HCT116 (cell line): ENCODE measurements around the gene TASP1. TPM values are rescaled to one million over a fixed set of nuclear protein-coding genes. Genes with fewer than 3 reads are reported as not detected.

ENCODE experiments used
- ATAC-seq: fragments of 200-7000 bp; cut with Tn5 transposase; 2 replicates; pipeline ENCODE4 v1.9.1; 2020; ENCODE audit warnings: mild to moderate bottlenecking, moderate library complexity
- BruUV-seq: library from RNA; stranded (reverse); fragments of 400-500 nt; replicated peaks from 2 replicates; lab custom pipeline; 2021; lab: Mats Ljungman, UMichigan
- CTCF ChIA-PET: fragments of 300-600 bp; sonication (Branson Sonifier 250); formaldehyde crosslinking; loops from one replicate; lab custom pipeline; 2021; ENCODE audit warnings: antibody characterized with exemption; lab: Charles Lee
- POLR2A ChIA-PET: fragments of 300-600, 350-600 bp; sonication (Branson Sonifier 250); formaldehyde crosslinking; loops from one replicate; lab custom pipeline; 2021; ENCODE audit warnings: antibody characterized with exemption; lab: Charles Lee
- RAD21 ChIA-PET, 2 experiments: fragments of 300-600 bp; sonication (Branson Sonifier 250); formaldehyde crosslinking; loops; one replicate each; lab custom pipeline; 2023; ENCODE audit warnings: low total read pairs in 2 of 2; ENCODE audit not compliant: uncharacterized antibody in 2 of 2, unreplicated experiment in 2 of 2, low non-redundant PET in 1 of 2; lab: Charles Lee
- DNase-seq: peaks from one replicate; pipeline ENCODE4 v3.0.0-alpha.2; 2010; ENCODE audit warnings: low read depth, low spot score
- H2AFZ ChIP-seq: fragments of 200-600 bp; shearing (Covaris generic), sonication (generic); 2 replicates; pipeline ENCODE4 v1.6.1; 2017; ENCODE audit warnings: low read depth, mixed run types, mixed read lengths, antibody characterized with exemption, low read length; ENCODE audit not compliant: poor library complexity, severe bottlenecking
- H3K27ac ChIP-seq: 2 replicates; pipeline ENCODE4 v1.5.1; 2012; ENCODE audit warnings: low read depth, low read length
- H3K27me3 ChIP-seq: fragments of 200-600 bp; sonication (generic); 2 replicates; pipeline ENCODE4 v1.6.1; 2016; ENCODE audit warnings: mixed run types, low read length, mixed read lengths; ENCODE audit not compliant: insufficient read depth
- H3K36me3 ChIP-seq, 2 experiments: fragments of 200-500 bp in 1 of 2; fragments of 200-600 bp in 1 of 2; sonication (Bioruptor generic) in 1 of 2; sonication (generic) in 1 of 2; 2 replicates each; pipeline versions ENCODE4 v1.5.1 to v1.6.1; 2014 to 2016; ENCODE audit warnings: low read length in 2 of 2, inconsistent platforms in 1 of 2, mixed read lengths in 1 of 2, mixed run types in 1 of 2; ENCODE audit not compliant: insufficient read depth in 2 of 2, control insufficient read depth in 1 of 2
- H3K4me1 ChIP-seq, 2 experiments: fragments of 200-600 bp in 1 of 2; sonication (generic) in 1 of 2; 2 replicates each; pipeline versions ENCODE4 v1.5.1 to v1.6.1; 2012 to 2017; ENCODE audit warnings: low read length in 2 of 2, inconsistent platforms in 1 of 2, mild to moderate bottlenecking in 1 of 2, mixed read lengths in 1 of 2, mixed run types in 1 of 2, moderate library complexity in 1 of 2; ENCODE audit not compliant: insufficient read depth in 2 of 2, control insufficient read depth in 1 of 2
- H3K4me2 ChIP-seq: fragments of 200-600 bp; sonication (generic); 2 replicates; pipeline ENCODE4 v1.6.1; 2017; ENCODE audit warnings: mixed run types, low read length, mixed read lengths
- H3K4me3 ChIP-seq, 2 experiments: fragments of 200-600 bp in 1 of 2; sonication (generic) in 1 of 2; replicated peaks in 1 of 2; 2 replicates each; pipeline ENCODE4 v1.5.1; 2011 to 2016; ENCODE audit warnings: low read length in 2 of 2, control low read depth in 1 of 2, low read depth in 1 of 2, mild to moderate bottlenecking in 1 of 2, mixed read lengths in 1 of 2, mixed run types in 1 of 2
- H3K79me2 ChIP-seq: fragments of 200-600 bp; sonication (generic); 2 replicates; pipeline ENCODE4 v1.6.1; 2017; ENCODE audit warnings: mild to moderate bottlenecking, mixed run types, low read length, moderate library complexity, mixed read lengths; ENCODE audit not compliant: insufficient read depth
- H3K9ac ChIP-seq: fragments of 200-600 bp; sonication (generic); 2 replicates; pipeline ENCODE4 v1.6.1; 2016; ENCODE audit warnings: low read length, mixed read lengths
- H3K9me2 ChIP-seq: fragments of 200-600 bp; sonication (generic), shearing (Covaris generic); 2 replicates; pipeline ENCODE4 v1.6.1; 2017; ENCODE audit warnings: mixed run types, mild to moderate bottlenecking, moderate library complexity; ENCODE audit not compliant: insufficient read depth
- H3K9me3 ChIP-seq, 2 experiments: fragments of 200-500 bp in 1 of 2; fragments of 200-600 bp in 1 of 2; sonication (Bioruptor generic) in 1 of 2; sonication (generic) in 1 of 2; 2 replicates each; pipeline ENCODE4 v1.6.1; 2014 to 2017; ENCODE audit warnings: low read length in 2 of 2, mixed read lengths in 2 of 2, inconsistent platforms in 1 of 2, low read depth in 1 of 2, mild to moderate bottlenecking in 1 of 2, mixed run types in 1 of 2, moderate library complexity in 1 of 2; ENCODE audit not compliant: control insufficient read depth in 1 of 2, insufficient read depth in 1 of 2
- H4K20me1 ChIP-seq: fragments of 200-600 bp; sonication (generic), shearing (Covaris generic); 2 replicates; pipeline ENCODE4 v1.6.1; 2017; ENCODE audit warnings: mixed run types, mild to moderate bottlenecking, moderate library complexity; ENCODE audit not compliant: insufficient read depth
- CBX3 ChIP-seq: IDR thresholded peaks from 2 replicates; pipeline ENCODE4 v1.6.1; 2012; ENCODE audit warnings: low read depth
- CTCF ChIP-seq, 3 experiments: fragments of 200-600 bp in 1 of 3; sonication (generic) in 1 of 3; IDR thresholded peaks in 2 of 3; conservative IDR thresholded peaks in 1 of 3; 2 replicates each; pipeline ENCODE4 v1.5.1; 2012 to 2017; ENCODE audit warnings: low read depth in 2 of 3, low read length in 2 of 3, antibody characterized with exemption in 1 of 3, borderline replicate concordance in 1 of 3, control low read depth in 1 of 3, mild to moderate bottlenecking in 1 of 3, mixed read lengths in 1 of 3, mixed run types in 1 of 3, moderate library complexity in 1 of 3; ENCODE audit not compliant: insufficient read depth in 1 of 3
- EGR1 ChIP-seq: IDR thresholded peaks from 2 replicates; pipeline ENCODE4 v1.6.1; 2012; ENCODE audit warnings: low read depth
- EZH2 ChIP-seq: fragments of 200-600 bp; sonication (generic); IDR thresholded peaks from 2 replicates; pipeline ENCODE4 v1.6.1; 2017; ENCODE audit warnings: antibody characterized with exemption, mixed run types
- EZH2phosphoT487 ChIP-seq: fragments of 200-600 bp; IDR thresholded peaks from 2 replicates; pipeline ENCODE4 v1.6.1; 2018; ENCODE audit warnings: antibody characterized with exemption, borderline replicate concordance
- FOSL1 ChIP-seq: IDR thresholded peaks from 2 replicates; pipeline ENCODE4 v1.6.1; 2012; ENCODE audit warnings: low read depth
- JUND ChIP-seq: IDR thresholded peaks from 2 replicates; pipeline ENCODE4 v1.6.1; 2012
- MAX ChIP-seq: IDR thresholded peaks from 2 replicates; pipeline ENCODE4 v1.6.1; 2012
- POLR2A ChIP-seq: IDR thresholded peaks from 2 replicates; pipeline ENCODE4 v1.7.0; 2011; ENCODE audit warnings: borderline replicate concordance; ENCODE audit not compliant: insufficient read depth, insufficient read length; ENCODE audit errors: extremely low read depth
- POLR2AphosphoS5 ChIP-seq: IDR thresholded peaks from 2 replicates; pipeline ENCODE4 v1.6.1; 2011; ENCODE audit warnings: mild to moderate bottlenecking, low read depth, low read length, moderate library complexity
- RAD21 ChIP-seq: IDR thresholded peaks from 2 replicates; pipeline ENCODE4 v1.6.1; 2012; ENCODE audit warnings: low read depth, mild to moderate bottlenecking
- REST ChIP-seq: IDR thresholded peaks from 2 replicates; pipeline ENCODE4 v1.6.1; 2012; ENCODE audit warnings: low read depth
- SIN3A ChIP-seq: IDR thresholded peaks from 2 replicates; pipeline ENCODE4 v1.6.1; 2012; ENCODE audit warnings: low read depth
- SP1 ChIP-seq: IDR thresholded peaks from 2 replicates; pipeline ENCODE4 v1.6.1; 2012; ENCODE audit warnings: low read depth
- SRF ChIP-seq: IDR thresholded peaks from 2 replicates; pipeline ENCODE4 v1.6.1; 2012; ENCODE audit warnings: low read depth
- TCF7L2 ChIP-seq: IDR thresholded peaks from 2 replicates; pipeline ENCODE4 v1.7.0; 2011; ENCODE audit warnings: borderline replicate concordance, inconsistent platforms; ENCODE audit not compliant: insufficient read depth, insufficient read length; ENCODE audit errors: extremely low read depth
- ZBTB33 ChIP-seq: IDR thresholded peaks from 2 replicates; pipeline ENCODE4 v1.6.1; 2011; ENCODE audit warnings: mild to moderate bottlenecking, low read length, moderate library complexity; ENCODE audit not compliant: insufficient replicate concordance; ENCODE audit errors: extremely low read depth
- ZFX ChIP-seq: fragments of 450-650 bp; IDR thresholded peaks from 2 replicates; pipeline ENCODE4 v1.6.1; 2017
- ZNF274 ChIP-seq: fragments of 200-500 bp; sonication (Bioruptor generic); IDR thresholded peaks from 2 replicates; pipeline ENCODE4 v1.6.1; 2014; ENCODE audit warnings: mild to moderate bottlenecking, low read depth, low read length, inconsistent platforms
- intact Hi-C: fragments of 100-400 bp; cut with micrococcal nuclease; formaldehyde crosslinking; loops from 2 replicates; pipeline ENCODE4 v1.10.0; 2022
- total RNA-seq: library from RNA; stranded (reverse); gene quantifications from one replicate; pipeline ENCODE4 v1.2.1, GENCODE V29; 2021; ENCODE audit not compliant: unreplicated experiment

TASP1 gene
- total RNA-seq, 1 experiment from 2014 or later: 19.1 TPM

- ChIA-PET CTCF (no interaction called here), POLR2A (no interaction called here), RAD21 (no interaction called here)
- H3K4me2 ChIP-seq: no peak overlapping the region
- no peak overlapping the region for H3K9ac ChIP-seq
- H3K36me3 ChIP-seq: no peaks in the 10 kb centered on the region
- H3K79me2 ChIP-seq: no peaks in the 10 kb centered on the region
- no peak overlapping the region for H3K27ac ChIP-seq
- no peaks in the 10 kb centered on the region for H3K4me1 ChIP-seq
- no peaks in the 10 kb centered on the region for H3K9me2 ChIP-seq
- no peak overlapping the region for H3K4me3 ChIP-seq
- H2AFZ ChIP-seq: no peak overlapping the region
- no peaks in the 10 kb centered on the region for H3K9me3 ChIP-seq
- no peak for TF ChIP-seq SRF
- TF ChIP-seq CBX3: no peak
- no peak for TF ChIP-seq EZH2phosphoT487
- TF ChIP-seq ZFX: no peak
- TF ChIP-seq POLR2AphosphoS5: no peak
- no peak for TF ChIP-seq ZBTB33
- TF ChIP-seq JUND: no peak
- TF ChIP-seq REST: no peak
- no peak for TF ChIP-seq SIN3A
- TF ChIP-seq MAX: no peak
- no peak for TF ChIP-seq EGR1
- no peak for TF ChIP-seq TCF7L2
- no peak for TF ChIP-seq ZNF274
- no peak for TF ChIP-seq FOSL1
- no peak for TF ChIP-seq EZH2
- no peak for TF ChIP-seq CTCF (IDR thresholded peaks at IDR 0.05 in 2 of 3, conservative IDR thresholded peaks at IDR 0.05 in 1 of 3; ENCODE audit: borderline replicate concordance in 1 of 3, insufficient read depth in 1 of 3, low read depth in 2 of 3, low read length in 2 of 3)
- no peak for TF ChIP-seq SP1
- no peak for TF ChIP-seq POLR2A
- no peak for TF ChIP-seq RAD21
- TF ChIP-seq, all 23 proteins: peak for 0
- DNase-seq (no peak), ATAC-seq (no peak)
- no peaks in the 10 kb centered on the region for H3K27me3 ChIP-seq
- intact Hi-C loops: no loop called here
- no TSS peak for BruUV-seq
- H4K20me1 ChIP-seq: no peaks in the 10 kb centered on the region
Observed at GRCh38 chr20:13353261-13353945, 285.3 kb downstream of the TASP1 start.
